ENCODE data around the gene NDUFC2.

The NDUFC2 gene

DNA sequence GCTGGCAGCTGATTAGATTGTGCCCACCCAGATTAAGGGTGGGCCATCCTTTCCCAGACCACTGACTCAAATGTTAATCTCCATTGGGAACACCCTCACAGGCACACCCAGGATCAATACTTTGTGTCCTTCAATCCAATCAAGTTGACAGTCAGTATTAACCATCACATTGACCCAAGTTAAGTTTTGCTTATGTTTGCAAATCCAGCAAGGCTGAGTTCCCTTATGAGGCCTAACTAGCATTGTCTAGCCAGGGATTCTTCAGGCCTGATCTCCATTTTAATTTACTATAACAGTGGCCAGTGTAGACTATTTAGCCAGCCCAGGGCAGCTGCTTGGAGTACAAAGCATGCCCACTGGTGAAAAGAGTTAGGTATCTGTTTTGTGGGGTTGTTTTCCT, 54.3 kb downstream of the NDUFC2 start:
- TF ChIP-seq, protein P1, sequence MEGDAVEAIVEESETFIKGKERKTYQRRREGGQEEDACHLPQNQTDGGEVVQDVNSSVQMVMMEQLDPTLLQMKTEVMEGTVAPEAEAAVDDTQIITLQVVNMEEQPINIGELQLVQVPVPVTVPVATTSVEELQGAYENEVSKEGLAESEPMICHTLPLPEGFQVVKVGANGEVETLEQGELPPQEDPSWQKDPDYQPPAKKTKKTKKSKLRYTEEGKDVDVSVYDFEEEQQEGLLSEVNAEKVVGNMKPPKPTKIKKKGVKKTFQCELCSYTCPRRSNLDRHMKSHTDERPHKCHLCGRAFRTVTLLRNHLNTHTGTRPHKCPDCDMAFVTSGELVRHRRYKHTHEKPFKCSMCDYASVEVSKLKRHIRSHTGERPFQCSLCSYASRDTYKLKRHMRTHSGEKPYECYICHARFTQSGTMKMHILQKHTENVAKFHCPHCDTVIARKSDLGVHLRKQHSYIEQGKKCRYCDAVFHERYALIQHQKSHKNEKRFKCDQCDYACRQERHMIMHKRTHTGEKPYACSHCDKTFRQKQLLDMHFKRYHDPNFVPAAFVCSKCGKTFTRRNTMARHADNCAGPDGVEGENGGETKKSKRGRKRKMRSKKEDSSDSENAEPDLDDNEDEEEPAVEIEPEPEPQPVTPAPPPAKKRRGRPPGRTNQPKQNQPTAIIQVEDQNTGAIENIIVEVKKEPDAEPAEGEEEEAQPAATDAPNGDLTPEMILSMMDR (IDR thresholded peaks at IDR 0.05; ENCODE audit: low read depth, low read length) = no peak

GRCh38 chr11:78023426-78023825, 56.2 kb downstream of the NDUFC2 start:
- DNase-seq (ENCODE audit: extremely low read depth, low read depth) = no peak
- TF ChIP-seq, protein P1 (IDR thresholded peaks at IDR 0.05; ENCODE audit: low read depth, low read length) = no peak

More for the DNA sequence above, 54.3 kb downstream of the NDUFC2 start:
- no peak for DNase-seq (ENCODE audit: extremely low read depth, low read depth)

- TF ChIP-seq, protein P1 (IDR thresholded peaks at IDR 0.05; ENCODE audit: low read depth, low read length) = no peak
These were observed 57.0 kb downstream of the NDUFC2 start, which contains the start of gene KCTD14 for GRCh38 chr11:78022397-78023396. TSS of gene KCTD14 (minus strand) at chr11:78023276. CDS start at chr11:78023249, 27 bp downstream.

GRCh38 chr11:78021611-78022010, 58.1 kb downstream of the NDUFC2 start:
- DNase-seq (ENCODE audit: extremely low read depth, low read depth) = no peak
- TF ChIP-seq, protein P1 (IDR thresholded peaks at IDR 0.05; ENCODE audit: low read depth, low read length) = no peak

More at GRCh38 chr11:78022397-78023396, 57.0 kb downstream of the NDUFC2 start, which contains the start of gene KCTD14:
- no peak for DNase-seq (ENCODE audit: extremely low read depth, low read depth)

DNA sequence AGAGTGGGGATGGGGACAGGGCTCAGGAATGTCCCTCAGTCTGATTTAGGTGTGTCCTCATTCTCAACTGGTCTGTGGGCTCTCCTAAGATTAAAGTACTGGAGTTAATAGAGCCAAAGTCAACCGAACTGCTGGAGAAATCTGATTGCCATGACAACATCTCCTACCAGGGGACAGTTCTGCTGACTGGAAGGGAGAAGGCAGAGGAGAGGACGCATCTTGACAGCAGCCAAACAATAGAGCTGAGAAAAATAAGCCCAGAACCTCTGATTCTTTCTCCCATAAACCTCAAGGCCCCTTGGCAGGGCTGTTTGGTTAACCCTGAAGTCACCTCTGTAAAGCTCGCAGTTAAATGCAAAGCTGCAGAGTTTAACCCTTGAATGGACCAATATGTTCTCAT, 59.4 kb downstream of the NDUFC2 start:
- TF ChIP-seq, protein P1 (IDR thresholded peaks at IDR 0.05; ENCODE audit: low read depth, low read length) = no peak
- no peak for DNase-seq (ENCODE audit: extremely low read depth, low read depth)

- DNase-seq (ENCODE audit: extremely low read depth, low read depth) = no peak
- TF ChIP-seq, protein P1 (IDR thresholded peaks at IDR 0.05; ENCODE audit: low read depth, low read length) = no peak
These were observed 59.9 kb downstream of the NDUFC2 start for GRCh38 chr11:78019808-78020207.
